NT2/D1 (cell line): ENCODE measurements around the gene ICOSLG.

Experiments
- YY1 ChIP-seq: IDR thresholded peaks from 2 replicates; pipeline ENCODE4 v1.6.1; 2011; ENCODE audit not compliant: insufficient read length, insufficient read depth
- ZNF274 ChIP-seq: IDR thresholded peaks from 2 replicates; pipeline ENCODE4 v1.6.1; 2011; ENCODE audit warnings: mild to moderate bottlenecking, low read depth, low read length

- TF ChIP-seq YY1 = no peak
- TF ChIP-seq ZNF274 = no peak
Measured at GRCh38 chr21:44283948-44284347, 43.2 kb upstream of the ICOSLG start.
